ENCODE measurements around the gene METTL24.
"Not testable (repeated sequence)": the region's sequence is repeated elsewhere in the genome, so short reads cannot be mapped to it uniquely, and the experiment has no call there.

METTL24 gene

GRCh38 chr6:110359556-110359955, 1.4 kb upstream of the METTL24 start:
- no peak for DNase-seq

GRCh38 chr6:110358553-110359160, 508 bp upstream of the METTL24 start:
- DNase-seq, result no peak

GRCh38 chr6:110357298-110357663, 868 bp downstream of the METTL24 start:
- DNase-seq, result no peak

- no peak for DNase-seq
Measured at GRCh38 chr6:110356778-110357177, 1.4 kb downstream of the METTL24 start.

GRCh38 chr6:110355727-110356126, 2.4 kb downstream of the METTL24 start:
- DNase-seq, result no peak

GRCh38 chr6:110355022-110355421, 3.1 kb downstream of the METTL24 start:
- no peak for DNase-seq

- no peak for DNase-seq
Measured at GRCh38 chr6:110354153-110354552, 4.0 kb downstream of the METTL24 start.

GRCh38 chr6:110353457-110354001, 4.6 kb downstream of the METTL24 start:
- no peak for DNase-seq

GRCh38 chr6:110352563-110353262, 5.4 kb downstream of the METTL24 start:
- no peak for DNase-seq

- DNase-seq, result no peak
Measured at GRCh38 chr6:110351986-110352385, 6.2 kb downstream of the METTL24 start.

- DNase-seq, result no peak
Measured at GRCh38 chr6:110351546-110351945, 6.6 kb downstream of the METTL24 start.

GRCh38 chr6:110350593-110350992, 7.6 kb downstream of the METTL24 start:
- not testable (repeated sequence) for DNase-seq

- DNase-seq, result no peak
Measured at GRCh38 chr6:110348961-110349690, 9.0 kb downstream of the METTL24 start.

GRCh38 chr6:110345025-110345424, 13.1 kb downstream of the METTL24 start:
- DNase-seq, result no peak

- no peak for DNase-seq
Measured at GRCh38 chr6:110342759-110343158, 15.4 kb downstream of the METTL24 start.

- no peak for DNase-seq
Measured at GRCh38 chr6:110341663-110342596, 16.2 kb downstream of the METTL24 start.

GRCh38 chr6:110341067-110341466, 17.1 kb downstream of the METTL24 start:
- no peak for DNase-seq

GRCh38 chr6:110340392-110340965, 17.7 kb downstream of the METTL24 start:
- no peak for DNase-seq

GRCh38 chr6:110338820-110339470, 19.2 kb downstream of the METTL24 start:
- no peak for DNase-seq

- no peak for DNase-seq
Measured at GRCh38 chr6:110337486-110337885, 20.7 kb downstream of the METTL24 start.

GRCh38 chr6:110334423-110335180, 23.5 kb downstream of the METTL24 start:
- no peak for DNase-seq
